Ovary (tissue), 3 donors: ENCODE measurements around the gene TRIL.
A peak's percentile ranks its signal among the peaks of the same experiment; 100 is the strongest.

ENCODE experiments used
- EP300 ChIP-seq: sonication (generic); formaldehyde crosslinking; IDR thresholded peaks from one replicate; pipeline ENCODE4 v1.6.1; 2017; ENCODE audit warnings: antibody characterized with exemption
- TF ChIP-seq, protein P1 (sequence below), 3 donors: fragments of 450-650 bp in 2 of 3; fragments of 200-600 bp in 1 of 3; IDR thresholded peaks; one replicate each; pipeline versions ENCODE4 v1.5.1 to v1.8.0; 2016 to 2022; ENCODE audit warnings: antibody characterized with exemption in 3 of 3, mild to moderate bottlenecking in 1 of 3
- donor health status: DM: no; HTN: no; CAD: no.

DNA sequence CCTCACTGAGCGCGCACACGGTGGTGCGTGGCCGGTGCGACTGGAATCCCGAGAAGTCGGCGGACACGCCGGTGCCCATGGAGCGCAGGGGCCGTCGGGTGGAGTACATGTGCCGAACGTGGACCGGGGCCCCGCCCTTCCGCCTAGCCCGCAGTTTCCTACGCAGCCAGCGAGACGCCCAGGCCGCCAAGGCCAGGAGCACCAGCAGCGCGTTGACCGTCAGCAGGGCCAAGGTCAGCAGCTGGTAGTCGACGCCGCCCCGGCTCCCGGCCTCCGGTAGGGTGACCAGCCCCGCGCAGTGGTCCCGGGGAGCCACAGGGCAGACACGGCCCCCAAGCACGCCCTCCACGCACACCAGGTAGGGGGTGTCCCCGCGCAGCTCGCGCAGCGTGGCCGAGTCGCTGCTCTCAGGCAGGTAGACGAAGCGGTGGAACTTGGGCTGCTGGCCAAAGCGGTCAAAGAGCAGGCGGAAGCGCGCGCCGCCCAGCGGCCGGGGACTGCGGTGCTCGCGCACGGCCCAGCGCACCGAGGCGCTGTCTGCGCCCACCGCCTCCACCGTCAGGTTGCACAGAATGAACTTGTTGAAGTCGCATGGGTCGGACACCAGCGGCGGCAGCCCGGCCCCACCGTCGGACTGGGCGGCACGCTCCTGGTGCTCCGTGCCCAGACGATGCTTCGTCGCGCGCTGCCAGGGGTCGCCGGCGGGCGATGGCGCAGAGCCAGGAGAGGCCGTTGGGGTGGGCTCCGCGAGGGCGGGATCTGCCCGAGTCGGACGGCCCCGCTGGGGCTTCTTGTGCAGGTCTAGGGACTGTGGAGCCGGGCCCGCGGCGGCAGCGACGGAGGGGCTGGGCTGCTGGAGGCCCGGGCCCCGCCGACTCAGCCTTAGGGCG, 2.2 kb downstream of the TRIL start:
- TF ChIP-seq, protein P1, sequence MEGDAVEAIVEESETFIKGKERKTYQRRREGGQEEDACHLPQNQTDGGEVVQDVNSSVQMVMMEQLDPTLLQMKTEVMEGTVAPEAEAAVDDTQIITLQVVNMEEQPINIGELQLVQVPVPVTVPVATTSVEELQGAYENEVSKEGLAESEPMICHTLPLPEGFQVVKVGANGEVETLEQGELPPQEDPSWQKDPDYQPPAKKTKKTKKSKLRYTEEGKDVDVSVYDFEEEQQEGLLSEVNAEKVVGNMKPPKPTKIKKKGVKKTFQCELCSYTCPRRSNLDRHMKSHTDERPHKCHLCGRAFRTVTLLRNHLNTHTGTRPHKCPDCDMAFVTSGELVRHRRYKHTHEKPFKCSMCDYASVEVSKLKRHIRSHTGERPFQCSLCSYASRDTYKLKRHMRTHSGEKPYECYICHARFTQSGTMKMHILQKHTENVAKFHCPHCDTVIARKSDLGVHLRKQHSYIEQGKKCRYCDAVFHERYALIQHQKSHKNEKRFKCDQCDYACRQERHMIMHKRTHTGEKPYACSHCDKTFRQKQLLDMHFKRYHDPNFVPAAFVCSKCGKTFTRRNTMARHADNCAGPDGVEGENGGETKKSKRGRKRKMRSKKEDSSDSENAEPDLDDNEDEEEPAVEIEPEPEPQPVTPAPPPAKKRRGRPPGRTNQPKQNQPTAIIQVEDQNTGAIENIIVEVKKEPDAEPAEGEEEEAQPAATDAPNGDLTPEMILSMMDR (IDR thresholded peaks at IDR 0.05) = peak in 2 of 3 donors; percentile 30 to 52
- TF ChIP-seq EP300 = no peak
